HG02973 (cell line): ENCODE results near the gene ISCA1.
"Not testable (repeated sequence)": the region's sequence is repeated elsewhere in the genome, so short reads cannot be mapped to it uniquely, and the experiment has no call there.

Source experiments
- ATAC-seq: cut with Tn5 transposase; IDR thresholded peaks from one replicate; pipeline ENCODE4 v1.9.1; 2021; ENCODE audit warnings: moderate library complexity; ENCODE audit not compliant: unreplicated experiment

Gene ISCA1

GRCh38 chr9:86282077-86282978 is at the start of gene ISCA1:
TSS of gene ISCA1 (minus strand) at chr9:86282538. CDS start at chr9:86282458, 80 bp downstream.
- ATAC-seq = peak; percentile 74

GRCh38 chr9:86330186-86330585 is 47.8 kb upstream of the ISCA1 start:
- no peak for ATAC-seq

- ATAC-seq = no peak
Measured at GRCh38 chr9:86329649-86330048, 47.3 kb upstream of the ISCA1 start.

- no peak for ATAC-seq
Measured at GRCh38 chr9:86328156-86328555, 45.8 kb upstream of the ISCA1 start.

DNA sequence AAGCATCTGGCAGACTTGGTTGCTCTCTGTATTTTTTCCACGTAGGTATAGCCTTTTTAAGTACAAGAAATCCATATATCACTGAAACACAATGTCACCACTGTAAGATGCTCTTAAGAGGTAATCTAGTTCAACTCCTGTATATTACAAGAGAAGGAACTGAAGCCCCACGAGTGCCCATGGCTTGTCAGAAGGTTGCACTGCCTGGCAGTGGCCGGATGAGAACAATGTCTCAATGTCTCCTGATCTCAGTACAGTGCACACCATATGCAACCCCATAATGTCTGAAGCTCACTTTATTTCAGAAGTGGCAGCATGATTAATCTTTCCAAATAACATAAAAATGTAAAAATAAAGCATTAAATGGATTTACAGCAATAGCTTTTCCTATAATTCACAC is 44.2 kb upstream of the ISCA1 start:
- no peak for ATAC-seq

DNA sequence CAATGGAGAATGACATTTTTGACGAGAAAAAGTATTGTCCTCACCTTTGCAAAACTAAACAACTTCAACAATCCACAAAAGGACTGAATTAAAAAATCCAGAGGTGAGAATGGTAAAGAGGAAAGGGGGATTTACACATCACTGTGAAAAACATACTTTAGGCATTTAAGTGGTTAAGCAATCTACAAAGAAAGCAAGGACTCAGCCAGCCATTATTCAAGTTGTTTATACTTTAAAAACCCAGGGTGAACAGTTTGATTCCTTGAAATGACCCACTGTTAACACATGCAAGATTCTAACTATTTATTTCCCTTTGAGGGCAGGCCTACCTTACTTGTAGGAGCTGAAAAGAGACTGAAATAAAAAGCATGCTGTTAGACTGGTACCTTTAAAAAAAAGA is 42.6 kb upstream of the ISCA1 start:
- no peak for ATAC-seq

DNA sequence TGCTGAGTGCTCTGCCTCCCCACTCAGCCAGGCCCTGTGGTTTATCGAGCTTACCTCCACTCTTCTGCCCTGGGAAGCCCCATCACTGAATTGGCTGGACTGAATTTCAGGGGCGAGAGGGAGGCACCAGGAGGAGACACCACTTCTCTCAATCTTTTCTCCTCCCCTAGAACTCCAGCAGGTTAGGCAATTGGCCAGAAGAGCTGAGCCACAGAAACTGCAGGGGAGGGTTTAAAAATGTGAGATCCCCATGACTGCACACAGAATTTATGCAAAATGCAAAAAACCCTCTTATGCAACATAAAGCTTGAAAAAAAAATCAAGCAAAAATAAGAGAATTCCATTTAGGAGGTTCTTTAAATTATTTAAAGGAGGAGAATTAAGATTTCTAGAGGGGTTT is 42.0 kb upstream of the ISCA1 start:
- ATAC-seq = no peak

GRCh38 chr9:86322973-86323644 is 40.8 kb upstream of the ISCA1 start:
- no peak for ATAC-seq

- no peak for ATAC-seq
Measured at GRCh38 chr9:86321373-86321772, 39.0 kb upstream of the ISCA1 start.

GRCh38 chr9:86318187-86318586 is 35.8 kb upstream of the ISCA1 start:
- no peak for ATAC-seq

DNA sequence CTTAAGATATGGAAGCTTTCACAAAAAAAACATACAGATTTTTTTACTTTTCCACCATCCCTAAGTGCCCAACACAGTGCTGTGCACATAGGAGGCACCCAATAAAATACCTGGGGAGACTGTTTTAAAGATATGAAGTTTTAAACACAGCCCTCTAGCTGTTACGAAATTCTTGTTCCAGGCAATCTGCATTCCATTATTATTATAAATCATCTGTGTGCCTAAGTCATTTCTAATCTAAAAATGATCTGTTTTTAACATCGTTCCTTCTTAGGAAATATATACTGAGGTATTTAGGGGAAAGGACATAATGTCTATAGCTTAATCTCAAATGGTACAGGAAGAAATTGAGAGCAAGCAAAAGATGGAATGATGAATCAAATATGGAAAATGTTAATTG is 32.7 kb upstream of the ISCA1 start:
- ATAC-seq = no peak

DNA sequence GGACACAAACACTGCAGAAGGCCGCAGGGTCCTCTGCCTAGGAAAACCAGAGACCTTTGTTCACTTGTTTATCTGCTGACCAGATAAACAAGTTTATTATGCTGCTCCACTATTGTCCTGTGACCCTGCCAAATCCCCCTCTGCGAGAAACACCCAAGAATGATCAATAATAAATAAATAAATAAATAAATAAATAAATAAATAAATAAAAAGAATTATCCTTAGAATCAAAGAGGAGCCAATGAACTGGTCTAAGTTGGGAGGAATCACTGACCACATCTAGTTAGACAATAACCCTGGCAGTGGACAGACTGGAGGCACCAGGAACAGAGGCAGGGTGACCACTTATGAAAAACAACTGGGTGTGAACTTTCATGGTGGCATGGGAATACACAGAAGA is 30.6 kb upstream of the ISCA1 start:
- not testable (repeated sequence) for ATAC-seq

GRCh38 chr9:86308687-86309086 is 26.3 kb upstream of the ISCA1 start:
- no peak for ATAC-seq

DNA sequence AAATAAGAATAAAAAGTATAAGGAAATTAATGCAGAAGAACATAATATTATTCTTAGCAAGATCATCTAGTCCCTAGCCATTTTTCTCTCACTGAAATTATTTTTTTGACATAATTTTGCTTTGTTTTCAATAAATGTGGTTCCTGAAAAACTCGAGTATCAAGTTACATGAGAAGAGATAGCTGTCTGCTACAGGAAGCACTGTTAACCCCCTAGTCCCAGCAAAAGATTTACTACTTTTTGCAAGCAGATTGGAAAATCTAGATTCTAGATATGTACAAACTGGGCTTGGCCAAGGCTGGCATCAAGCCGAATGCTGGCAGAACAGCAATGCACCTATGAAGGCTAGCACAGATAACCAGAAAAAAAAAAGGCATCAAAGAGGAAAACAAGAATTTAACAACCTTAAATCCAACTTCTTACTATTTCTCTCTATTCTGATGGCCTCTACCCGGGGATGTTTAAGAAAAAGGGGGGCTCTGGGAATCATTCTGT is 21.9 kb upstream of the ISCA1 start:
- no peak for ATAC-seq

DNA sequence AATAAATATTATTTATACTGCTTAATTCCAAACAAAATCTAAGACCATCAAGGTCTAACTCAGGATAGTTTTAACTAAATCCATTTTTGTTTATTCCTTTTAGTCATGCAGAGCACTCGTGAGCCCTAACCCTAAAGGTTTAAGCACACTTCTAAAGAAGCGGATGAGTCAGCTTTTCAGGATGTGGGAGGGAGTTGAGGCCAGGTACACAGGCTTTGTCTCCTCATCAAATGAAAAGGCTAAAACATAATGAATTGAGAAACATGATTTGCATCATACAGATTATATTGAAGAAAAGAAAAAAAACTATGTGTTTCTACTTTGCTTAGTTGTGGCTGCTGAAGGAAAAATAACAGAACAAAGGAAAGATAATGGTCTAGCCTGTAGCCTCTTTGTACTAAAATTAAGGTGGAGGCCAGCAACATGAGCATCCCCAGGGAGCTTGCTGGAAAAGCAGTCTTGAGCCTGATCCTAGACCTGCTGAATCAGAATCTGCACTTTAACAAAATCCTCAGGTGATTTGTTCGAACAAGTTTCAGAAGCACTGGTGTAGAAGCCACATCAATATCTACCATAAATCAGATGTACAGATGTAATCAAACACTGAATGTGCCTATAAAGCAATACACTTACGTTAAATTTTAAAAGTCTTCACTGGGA is 21.1 kb upstream of the ISCA1 start:
- ATAC-seq = no peak

DNA sequence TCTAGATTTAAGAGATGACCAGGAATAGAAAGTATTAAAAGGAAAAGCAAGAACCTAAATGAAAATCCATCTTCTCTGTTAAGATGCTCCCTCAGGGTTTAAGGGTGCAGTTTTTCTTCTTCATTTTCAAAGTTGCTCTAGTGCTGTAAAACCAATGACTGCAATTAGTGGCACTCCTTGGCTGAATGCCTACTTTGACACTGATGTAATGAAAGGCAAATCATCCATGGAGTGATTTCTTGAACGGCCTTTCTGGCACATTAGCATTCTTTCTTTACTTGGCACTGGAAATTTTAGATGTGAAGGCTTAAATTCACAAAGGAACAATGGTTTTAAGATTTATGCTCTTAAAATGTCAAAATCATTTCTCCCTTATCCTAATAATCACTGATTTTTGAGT is 19.3 kb upstream of the ISCA1 start:
- no peak for ATAC-seq

DNA sequence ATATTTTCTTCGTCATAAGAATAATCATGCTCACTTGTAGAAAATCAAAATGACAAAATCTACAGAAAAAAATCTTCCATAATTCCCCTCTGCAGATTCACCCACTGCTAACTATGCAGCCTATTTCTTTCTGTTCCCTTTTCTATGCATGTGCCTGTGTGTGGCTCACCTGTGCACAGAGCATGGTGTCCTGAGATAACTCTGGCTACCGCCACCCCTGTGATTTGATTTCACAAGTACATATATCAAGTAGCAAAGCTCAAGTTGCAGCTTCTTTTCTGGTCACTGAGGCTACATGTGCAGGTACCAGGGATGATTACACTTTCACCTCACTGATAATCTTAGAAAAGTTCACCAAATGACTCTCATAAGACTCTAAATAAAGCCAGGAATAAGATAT is 18.4 kb upstream of the ISCA1 start:
- ATAC-seq = no peak

DNA sequence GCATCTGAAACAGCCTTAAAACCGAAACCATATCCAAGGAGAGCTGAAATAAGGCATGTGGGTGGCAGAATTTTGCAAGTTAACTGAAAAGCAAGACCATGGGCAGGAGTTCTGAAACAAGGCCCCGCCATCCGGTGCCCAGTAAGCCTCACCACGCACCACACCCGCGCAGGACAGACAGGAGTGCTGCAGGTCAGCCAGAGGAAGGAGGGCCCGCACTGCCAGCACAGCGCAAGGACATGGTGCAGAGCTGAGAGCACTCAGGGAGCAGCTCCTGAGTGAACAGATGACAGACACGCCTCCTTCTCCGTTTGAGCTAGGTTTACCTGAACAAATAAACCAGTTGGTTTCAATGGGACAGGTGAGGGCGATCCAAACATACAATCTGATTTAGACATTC is 16.5 kb upstream of the ISCA1 start:
- ATAC-seq = no peak

DNA sequence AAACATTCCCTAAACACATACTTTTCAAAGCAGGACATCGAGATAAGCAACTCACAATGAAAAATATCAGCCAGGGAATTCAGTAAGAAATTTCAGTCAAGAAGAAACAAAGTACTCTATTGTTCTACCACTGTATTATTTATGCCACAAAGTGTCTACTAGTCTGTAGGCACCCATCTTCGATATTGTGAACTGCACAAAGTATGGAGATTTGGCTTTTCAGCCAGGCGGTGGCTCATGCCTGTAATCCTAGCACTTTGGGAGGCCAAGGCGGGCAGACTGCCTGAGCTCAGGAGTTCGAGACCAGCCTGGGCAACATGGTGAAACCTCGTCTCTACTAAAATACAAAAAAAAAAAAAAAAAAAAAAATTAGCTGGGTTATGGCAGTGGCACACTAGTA is 8.0 kb upstream of the ISCA1 start:
- not testable (repeated sequence) for ATAC-seq

- ATAC-seq = no peak
Measured at GRCh38 chr9:86288499-86289198, 6.3 kb upstream of the ISCA1 start.

GRCh38 chr9:86287013-86287412 is 4.7 kb upstream of the ISCA1 start:
- ATAC-seq = no peak
